Mucosa of descending colon (tissue), 3 donors: ENCODE measurements around the gene FGF12. TPM values are rescaled to one million over a fixed set of nuclear protein-coding genes. Genes with fewer than 3 reads are reported as not detected.

Experiments
- ATAC-seq: fragments of 200-7000 bp; cut with Tn5 transposase; one replicate; pipeline ENCODE4 v1.9.1; 2020; ENCODE audit warnings: mild to moderate bottlenecking, moderate library complexity
- DNase-seq, 3 donors: peaks; one replicate each; pipeline ENCODE4 v3.0.0-alpha.2; 2020
- H3K36me3 ChIP-seq: fragments of 200-600 bp; one replicate; pipeline ENCODE4 v1.8.0; 2021; ENCODE audit warnings: low read depth, mild to moderate bottlenecking
- H3K4me1 ChIP-seq: fragments of 200-600 bp; one replicate; pipeline ENCODE4 v1.8.0; 2021; ENCODE audit warnings: low read depth, mild to moderate bottlenecking
- H3K4me3 ChIP-seq: fragments of 200-600 bp; one replicate; pipeline ENCODE4 v1.8.0; 2021; ENCODE audit warnings: mild to moderate bottlenecking
- H3K9me3 ChIP-seq: fragments of 200-600 bp; one replicate; pipeline ENCODE4 v1.8.0; 2021; ENCODE audit warnings: mild to moderate bottlenecking
- intact Hi-C, 2 donors: fragments of 100-400 bp; cut with DNase I in 1 of 2; cut with micrococcal nuclease in 1 of 2; formaldehyde crosslinking; loops; one replicate each; pipeline versions ENCODE4 v1.11.0 to v1.11.1; 2022; cut with DNase I, micrococcal nuclease
- total RNA-seq, 3 donors: library from RNA; stranded (reverse); fragmentation: NEBNext Ultra II Directional in 2 of 3; extraction: Animal tissue kit (Norgen Biotek cat#: 25700) in 2 of 3; gene quantifications; one replicate each; pipeline versions ENCODE4 v1.2.1 to v1.2.4, GENCODE V29; 2021 to 2023
- TF ChIP-seq, protein P1 (sequence below): fragments of 200-600 bp; IDR thresholded peaks from one replicate; pipeline ENCODE4 v1.8.0; 2022; ENCODE audit warnings: antibody characterized with exemption, mild to moderate bottlenecking
- donor health status: DM: no; HTN: no; CAD: no; lungs with moderate emphysema.
- donor health status: DM: no; HTN: no; CAD: no.
- donor health status: DM: no; HTN: yes; CAD: no.

FGF12 gene
- total RNA-seq, 3 donors from 2014 or later = 0.35 to 3.3 (median 0.58) TPM

DNA sequence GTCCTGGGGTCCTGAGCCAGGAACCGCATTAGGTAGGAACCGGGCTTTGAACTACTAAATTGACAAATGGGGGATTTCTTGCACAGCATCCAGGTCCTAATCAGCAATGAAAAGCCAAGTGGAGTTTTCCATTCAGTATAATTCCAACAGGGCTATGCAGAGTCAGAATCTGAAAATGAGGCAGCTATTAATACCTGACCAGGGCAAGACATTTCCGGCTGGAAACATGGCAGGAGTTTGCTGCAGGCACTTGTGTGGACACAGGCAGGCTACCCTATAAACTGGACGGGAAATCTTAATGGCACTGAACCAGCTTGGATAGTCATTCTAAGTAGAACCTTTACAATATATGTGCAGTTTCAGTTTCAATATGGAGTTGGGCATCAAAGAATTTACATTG is 553.1 kb downstream of the FGF12 start:
- Histone ChIP-seq H3K36me3 (no peaks in the 10 kb centered on the region), H3K9me3 (no peaks in the 10 kb centered on the region), H3K4me1 (no peaks in the 10 kb centered on the region), H3K4me3 (no peak overlapping the region)
- DNase-seq (no peak), ATAC-seq (no peak)
- intact Hi-C loops = no loop called here
- TF ChIP-seq, protein P1, sequence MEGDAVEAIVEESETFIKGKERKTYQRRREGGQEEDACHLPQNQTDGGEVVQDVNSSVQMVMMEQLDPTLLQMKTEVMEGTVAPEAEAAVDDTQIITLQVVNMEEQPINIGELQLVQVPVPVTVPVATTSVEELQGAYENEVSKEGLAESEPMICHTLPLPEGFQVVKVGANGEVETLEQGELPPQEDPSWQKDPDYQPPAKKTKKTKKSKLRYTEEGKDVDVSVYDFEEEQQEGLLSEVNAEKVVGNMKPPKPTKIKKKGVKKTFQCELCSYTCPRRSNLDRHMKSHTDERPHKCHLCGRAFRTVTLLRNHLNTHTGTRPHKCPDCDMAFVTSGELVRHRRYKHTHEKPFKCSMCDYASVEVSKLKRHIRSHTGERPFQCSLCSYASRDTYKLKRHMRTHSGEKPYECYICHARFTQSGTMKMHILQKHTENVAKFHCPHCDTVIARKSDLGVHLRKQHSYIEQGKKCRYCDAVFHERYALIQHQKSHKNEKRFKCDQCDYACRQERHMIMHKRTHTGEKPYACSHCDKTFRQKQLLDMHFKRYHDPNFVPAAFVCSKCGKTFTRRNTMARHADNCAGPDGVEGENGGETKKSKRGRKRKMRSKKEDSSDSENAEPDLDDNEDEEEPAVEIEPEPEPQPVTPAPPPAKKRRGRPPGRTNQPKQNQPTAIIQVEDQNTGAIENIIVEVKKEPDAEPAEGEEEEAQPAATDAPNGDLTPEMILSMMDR = no peak

DNA sequence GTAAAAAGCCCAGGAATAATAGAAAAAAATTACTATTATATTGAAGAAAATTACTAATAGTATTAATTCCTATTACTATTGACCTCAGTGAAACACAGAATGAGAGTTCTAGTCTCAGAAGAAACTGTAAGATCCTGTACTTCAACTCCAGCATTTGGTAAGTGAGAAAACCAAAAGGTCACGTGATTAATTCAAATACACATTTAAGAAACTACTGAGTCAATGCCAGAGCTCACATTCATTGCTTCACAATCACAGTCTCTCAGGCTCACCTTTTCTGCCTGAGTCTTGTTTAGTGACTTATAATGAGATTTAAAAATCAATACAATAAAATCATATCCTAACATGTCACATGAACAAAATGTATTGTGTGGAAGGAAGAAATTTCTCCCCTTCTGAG is 556.1 kb downstream of the FGF12 start:
- ATAC-seq (no peak), DNase-seq (no peak)
- H3K4me3 ChIP-seq = no peak overlapping the region
- no peaks in the 10 kb centered on the region for H3K36me3 ChIP-seq
- H3K9me3 ChIP-seq = no peaks in the 10 kb centered on the region
- TF ChIP-seq, protein P1 = no peak
- intact Hi-C loops = no loop called here
- H3K4me1 ChIP-seq = no peaks in the 10 kb centered on the region

DNA sequence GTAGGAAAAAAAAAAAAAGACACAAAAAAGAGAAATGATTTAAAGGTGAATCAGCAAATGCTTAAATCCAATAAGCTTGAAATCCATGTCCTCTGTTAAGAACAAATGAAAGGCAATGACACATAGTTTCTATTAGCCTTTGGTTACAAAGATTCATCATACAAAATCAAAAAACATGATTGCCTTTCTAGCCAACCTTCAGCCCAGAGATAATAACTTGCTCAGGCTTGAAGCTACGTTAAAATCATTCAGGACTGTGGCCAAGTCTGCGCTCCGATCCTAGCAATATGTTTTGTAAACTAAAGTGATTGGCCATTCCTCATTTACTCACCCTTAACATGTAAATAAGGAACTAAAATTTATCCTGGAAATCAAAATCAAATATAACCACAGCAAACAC is 556.7 kb downstream of the FGF12 start:
- Histone ChIP-seq H3K9me3 (no peaks in the 10 kb centered on the region), H3K36me3 (no peaks in the 10 kb centered on the region), H3K4me3 (no peak overlapping the region), H3K4me1 (no peaks in the 10 kb centered on the region)
- TF ChIP-seq, protein P1 = no peak
- intact Hi-C loops = no loop called here
- ATAC-seq = no peak
- no peak for DNase-seq

DNA sequence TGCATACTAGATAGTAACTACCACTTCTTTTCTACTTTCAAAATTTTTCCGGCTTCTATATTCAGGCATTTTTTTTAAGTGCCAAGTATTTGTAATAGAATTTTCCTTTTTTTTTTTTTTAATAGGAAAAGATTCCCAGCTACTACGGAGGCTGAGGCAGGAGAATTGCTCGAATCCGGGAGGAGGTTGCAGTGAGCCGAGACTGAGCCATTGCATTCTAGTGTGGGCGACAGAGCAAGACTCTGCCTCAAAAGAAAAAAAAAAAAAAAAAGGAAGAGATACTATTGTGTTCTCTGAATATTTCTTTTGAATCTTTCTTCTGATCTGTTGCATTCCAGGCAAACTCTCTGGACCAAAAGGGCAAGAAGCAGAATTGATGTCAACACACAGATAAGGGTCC is 557.3 kb downstream of the FGF12 start:
- TF ChIP-seq, protein P1 = no peak
- no peaks in the 10 kb centered on the region for H3K4me1 ChIP-seq
- DNase-seq = no peak
- intact Hi-C loops = no loop called here
- H3K36me3 ChIP-seq = no peaks in the 10 kb centered on the region
- H3K9me3 ChIP-seq = no peaks in the 10 kb centered on the region
- no peak overlapping the region for H3K4me3 ChIP-seq
- ATAC-seq = no peak

DNA sequence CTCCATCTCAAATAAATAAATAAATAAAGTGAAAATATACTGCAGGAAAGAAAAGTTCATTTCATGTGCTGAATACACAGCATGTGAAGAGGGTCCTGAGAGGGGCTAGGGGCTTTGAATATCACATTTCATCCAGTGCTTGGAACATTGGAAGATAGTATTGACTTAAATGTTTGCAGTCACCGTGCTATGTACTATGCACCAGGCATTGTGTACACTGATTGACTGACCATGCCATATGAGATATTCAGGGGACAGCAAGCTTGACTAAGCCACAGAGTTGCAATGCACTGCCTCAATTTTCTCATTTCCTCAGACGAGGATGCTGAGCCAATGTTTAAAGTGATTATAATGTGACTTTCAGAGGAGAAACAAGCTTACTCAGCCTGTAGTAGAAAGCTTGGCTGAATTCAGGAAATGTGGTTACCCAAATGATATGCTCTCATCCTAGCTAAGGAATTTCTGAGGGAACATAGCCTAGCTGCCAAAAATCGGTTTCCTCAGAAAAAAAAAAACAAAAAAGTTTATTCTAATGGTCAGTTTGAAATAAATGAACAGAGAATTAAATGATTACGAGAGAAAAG is 557.9 kb downstream of the FGF12 start:
- Histone ChIP-seq H3K9me3 (no peaks in the 10 kb centered on the region), H3K4me3 (no peak overlapping the region), H3K36me3 (no peaks in the 10 kb centered on the region), H3K4me1 (no peaks in the 10 kb centered on the region)
- ATAC-seq = no peak
- TF ChIP-seq, protein P1 = no peak
- no peak for DNase-seq
- intact Hi-C loops = no loop called here

DNA sequence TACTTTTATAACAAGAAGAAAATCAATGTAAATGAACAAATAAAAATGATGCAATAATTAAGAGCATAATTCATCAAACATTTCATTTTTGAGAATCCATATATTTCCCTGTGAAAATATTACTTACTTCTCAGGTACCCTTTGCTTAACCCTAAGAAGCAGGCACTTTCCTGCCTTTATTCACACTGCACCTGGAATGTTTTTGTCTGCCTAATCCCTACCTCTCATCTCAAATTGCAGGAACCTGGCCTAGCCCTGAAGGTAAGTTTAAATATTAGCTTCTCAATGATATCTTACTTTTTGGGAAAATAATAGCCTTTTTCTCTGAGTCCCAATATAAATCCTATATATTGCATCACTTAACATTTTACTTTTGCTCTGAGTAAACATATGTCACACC is 559.1 kb downstream of the FGF12 start:
- ATAC-seq = no peak

More for the DNA sequence above, 559.1 kb downstream of the FGF12 start:
- H3K4me3 ChIP-seq = no peak overlapping the region
- intact Hi-C loops = no loop called here
- TF ChIP-seq, protein P1 = no peak
- no peak for DNase-seq
- H3K36me3 ChIP-seq = no peaks in the 10 kb centered on the region
- H3K9me3 ChIP-seq = no peaks in the 10 kb centered on the region
- no peaks in the 10 kb centered on the region for H3K4me1 ChIP-seq
